ENCODE data around the gene AMMECR1.

The AMMECR1 gene

DNA sequence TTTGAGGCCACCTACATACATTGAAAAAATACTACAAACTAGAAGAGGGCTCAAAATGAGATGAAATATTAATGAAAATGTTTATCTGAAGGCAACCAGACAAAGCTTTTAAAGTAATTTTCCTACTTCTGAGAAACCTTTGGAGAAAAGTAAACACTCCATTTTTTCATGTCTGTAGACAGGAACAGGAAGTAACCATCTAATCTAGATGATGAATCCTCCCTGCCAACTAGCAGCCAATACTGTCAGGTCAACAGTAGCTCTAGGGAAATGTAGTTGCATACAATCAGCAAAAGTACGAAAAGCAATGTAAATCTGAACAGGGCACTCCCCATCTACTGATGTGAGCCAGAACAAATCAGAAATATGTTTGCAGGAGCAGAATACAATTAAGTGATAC is 49.0 kb downstream of the AMMECR1 start:
- DNase-seq (ENCODE audit: low spot score) = no peak
- Histone ChIP-seq H3K27me3 (ENCODE audit: insufficient read depth, poor library complexity, severe bottlenecking) (no peaks in the 10 kb centered on the region), H3K27ac (ENCODE audit: poor library complexity, severe bottlenecking) (no peak overlapping the region)

DNA sequence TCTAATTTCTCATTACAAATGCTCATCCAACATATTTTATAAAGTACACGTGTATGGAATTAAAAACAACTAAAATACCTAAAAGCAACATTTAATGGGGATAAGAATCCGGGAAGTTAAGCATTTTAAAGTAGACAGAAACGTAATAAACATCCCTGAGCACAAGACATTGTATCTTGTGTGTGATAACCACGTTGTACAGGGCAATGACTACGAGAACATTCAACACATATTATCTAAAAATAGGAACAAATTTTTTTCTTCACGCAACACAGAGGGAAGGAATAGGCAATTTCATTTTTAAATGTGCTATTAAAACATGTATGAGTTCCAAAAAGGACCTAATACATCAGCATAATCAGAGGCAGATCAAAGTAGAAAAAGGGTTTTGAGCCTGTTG is 49.5 kb downstream of the AMMECR1 start:
- H3K4me1 ChIP-seq (ENCODE audit: insufficient read depth, poor library complexity, severe bottlenecking) = no peaks in the 10 kb centered on the region
- H3K27me3 ChIP-seq (ENCODE audit: insufficient read depth, poor library complexity, severe bottlenecking) = no peaks in the 10 kb centered on the region

More for the DNA sequence above, 49.0 kb downstream of the AMMECR1 start:
- Histone ChIP-seq H3K36me3 (ENCODE audit: low read depth) (no peaks in the 10 kb centered on the region), H3K9me3 (ENCODE audit: severe bottlenecking) (no peaks in the 10 kb centered on the region), H3K4me3 (ENCODE audit: severe bottlenecking) (no peak overlapping the region), H3K4me1 (ENCODE audit: insufficient read depth, poor library complexity, severe bottlenecking) (no peaks in the 10 kb centered on the region)
- ATAC-seq (ENCODE audit: low read depth) = no peak
- TF ChIP-seq, protein P1, sequence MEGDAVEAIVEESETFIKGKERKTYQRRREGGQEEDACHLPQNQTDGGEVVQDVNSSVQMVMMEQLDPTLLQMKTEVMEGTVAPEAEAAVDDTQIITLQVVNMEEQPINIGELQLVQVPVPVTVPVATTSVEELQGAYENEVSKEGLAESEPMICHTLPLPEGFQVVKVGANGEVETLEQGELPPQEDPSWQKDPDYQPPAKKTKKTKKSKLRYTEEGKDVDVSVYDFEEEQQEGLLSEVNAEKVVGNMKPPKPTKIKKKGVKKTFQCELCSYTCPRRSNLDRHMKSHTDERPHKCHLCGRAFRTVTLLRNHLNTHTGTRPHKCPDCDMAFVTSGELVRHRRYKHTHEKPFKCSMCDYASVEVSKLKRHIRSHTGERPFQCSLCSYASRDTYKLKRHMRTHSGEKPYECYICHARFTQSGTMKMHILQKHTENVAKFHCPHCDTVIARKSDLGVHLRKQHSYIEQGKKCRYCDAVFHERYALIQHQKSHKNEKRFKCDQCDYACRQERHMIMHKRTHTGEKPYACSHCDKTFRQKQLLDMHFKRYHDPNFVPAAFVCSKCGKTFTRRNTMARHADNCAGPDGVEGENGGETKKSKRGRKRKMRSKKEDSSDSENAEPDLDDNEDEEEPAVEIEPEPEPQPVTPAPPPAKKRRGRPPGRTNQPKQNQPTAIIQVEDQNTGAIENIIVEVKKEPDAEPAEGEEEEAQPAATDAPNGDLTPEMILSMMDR (IDR thresholded peaks at IDR 0.05; ENCODE audit: poor library complexity, severe bottlenecking) = no peak

DNA sequence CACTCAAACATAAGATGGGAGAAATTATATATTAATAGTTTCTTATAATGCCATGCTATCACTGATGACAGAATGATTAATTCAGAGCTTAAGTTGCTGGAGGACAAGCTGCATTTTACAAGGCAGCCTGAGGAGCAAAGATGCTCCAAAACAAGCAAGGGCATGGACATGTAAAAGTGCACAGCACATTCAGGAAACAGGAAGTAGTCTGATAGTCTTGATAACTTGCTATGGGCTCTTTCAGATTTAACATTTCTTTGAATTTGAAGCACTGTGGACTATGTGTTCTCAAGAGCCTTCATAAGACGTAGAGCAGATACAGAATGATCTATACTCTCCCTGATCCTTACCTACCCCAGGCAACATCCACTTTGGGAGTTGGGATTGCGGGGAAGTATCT is 50.0 kb downstream of the AMMECR1 start:
- Histone ChIP-seq H3K36me3 (ENCODE audit: low read depth) (no peaks in the 10 kb centered on the region), H3K4me3 (ENCODE audit: severe bottlenecking) (no peak overlapping the region), H3K9me3 (ENCODE audit: severe bottlenecking) (no peaks in the 10 kb centered on the region), H3K27ac (ENCODE audit: poor library complexity, severe bottlenecking) (no peak overlapping the region), H3K27me3 (ENCODE audit: insufficient read depth, poor library complexity, severe bottlenecking) (no peaks in the 10 kb centered on the region), H3K4me1 (ENCODE audit: insufficient read depth, poor library complexity, severe bottlenecking) (no peaks in the 10 kb centered on the region)
- TF ChIP-seq, protein P1 (IDR thresholded peaks at IDR 0.05; ENCODE audit: poor library complexity, severe bottlenecking) = no peak
- ATAC-seq (ENCODE audit: low read depth) = no peak
- no peak for DNase-seq (ENCODE audit: low spot score)

More for the DNA sequence above, 49.5 kb downstream of the AMMECR1 start:
- no peaks in the 10 kb centered on the region for H3K9me3 ChIP-seq (ENCODE audit: severe bottlenecking)
- H3K36me3 ChIP-seq (ENCODE audit: low read depth) = no peaks in the 10 kb centered on the region
- no peak overlapping the region for H3K27ac ChIP-seq (ENCODE audit: poor library complexity, severe bottlenecking)
- TF ChIP-seq, protein P1 (IDR thresholded peaks at IDR 0.05; ENCODE audit: poor library complexity, severe bottlenecking) = no peak
- H3K4me3 ChIP-seq (ENCODE audit: severe bottlenecking) = no peak overlapping the region
- DNase-seq (ENCODE audit: low spot score) = no peak
- ATAC-seq (ENCODE audit: low read depth) = no peak

DNA sequence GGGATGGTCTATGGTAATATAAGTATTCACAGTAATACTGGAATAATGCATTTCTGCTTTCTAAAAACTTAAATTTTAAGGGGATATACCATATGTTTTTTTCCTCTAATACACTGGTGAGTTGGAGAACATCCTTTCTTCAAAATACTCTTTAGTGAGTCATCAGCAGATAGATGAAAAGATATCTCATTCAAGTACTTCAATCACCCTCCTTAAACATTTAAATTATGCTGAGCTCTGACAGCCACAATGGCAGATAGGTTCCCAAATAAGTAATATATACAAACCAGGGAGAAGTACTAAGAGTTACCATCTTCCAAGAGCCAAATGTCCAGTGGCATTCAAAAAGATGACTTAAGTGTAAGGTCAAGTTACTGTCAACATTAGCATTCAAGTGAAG is 52.2 kb downstream of the AMMECR1 start:
- no peaks in the 10 kb centered on the region for H3K36me3 ChIP-seq (ENCODE audit: low read depth)
- H3K27me3 ChIP-seq (ENCODE audit: insufficient read depth, poor library complexity, severe bottlenecking) = no peaks in the 10 kb centered on the region
- ATAC-seq (ENCODE audit: low read depth) (no peak; the same call in 2 of the 3 replicates), DNase-seq (ENCODE audit: low spot score) (no peak)
- no peaks in the 10 kb centered on the region for H3K9me3 ChIP-seq (ENCODE audit: severe bottlenecking)
- no peaks in the 10 kb centered on the region for H3K4me1 ChIP-seq (ENCODE audit: insufficient read depth, poor library complexity, severe bottlenecking)
- no peak overlapping the region for H3K4me3 ChIP-seq (ENCODE audit: severe bottlenecking)
- H3K27ac ChIP-seq (ENCODE audit: poor library complexity, severe bottlenecking) = no peak overlapping the region
- TF ChIP-seq, protein P1 (IDR thresholded peaks at IDR 0.05; ENCODE audit: poor library complexity, severe bottlenecking) = no peak

DNA sequence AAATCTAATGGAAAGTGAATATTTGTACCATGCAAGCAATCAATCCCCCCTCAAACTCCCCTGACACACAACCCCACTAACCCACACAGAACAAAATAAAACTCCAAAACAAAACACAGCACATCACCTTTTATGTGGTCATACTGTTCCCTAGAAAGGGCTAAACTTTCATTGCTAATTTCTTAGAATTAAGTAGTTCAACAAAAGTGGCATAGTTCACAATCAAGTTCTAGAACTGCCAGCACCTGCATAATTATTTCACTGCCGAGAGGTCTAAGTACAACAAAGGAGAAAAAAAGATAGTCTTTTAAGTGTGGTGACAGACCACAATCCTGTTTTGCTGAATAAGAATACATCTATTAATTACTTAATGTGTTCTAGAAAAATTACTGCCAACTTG is 58.8 kb downstream of the AMMECR1 start:
- no peaks in the 10 kb centered on the region for H3K36me3 ChIP-seq (ENCODE audit: low read depth)
- no peak for ATAC-seq (ENCODE audit: low read depth)
- no peak overlapping the region for H3K27ac ChIP-seq (ENCODE audit: poor library complexity, severe bottlenecking)
- H3K4me3 ChIP-seq (ENCODE audit: severe bottlenecking) = no peak overlapping the region
- TF ChIP-seq, protein P1 (IDR thresholded peaks at IDR 0.05; ENCODE audit: poor library complexity, severe bottlenecking) = no peak
- H3K27me3 ChIP-seq (ENCODE audit: insufficient read depth, poor library complexity, severe bottlenecking) = no peaks in the 10 kb centered on the region
- no peak for DNase-seq (ENCODE audit: low spot score)
- peaks cover 5% of the 10 kb centered on the region for H3K4me1 ChIP-seq (ENCODE audit: insufficient read depth, poor library complexity, severe bottlenecking)
- H3K9me3 ChIP-seq (ENCODE audit: severe bottlenecking) = no peaks in the 10 kb centered on the region

All from RWPE2 (cell line).